Tibial artery (tissue), 4 donors: ENCODE data around the gene GLT8D1.

Experiments used
- DNase-seq, 2 donors: peaks; one replicate each; pipeline ENCODE4 v3.0.0-alpha.2; 2019
- H3K27ac ChIP-seq, 2 donors: fragments of 200-600 bp; sonication (generic) in 1 of 2; 1 replicate in 1 of 2; 2 replicates in 1 of 2; pipeline ENCODE4 v1.5.1; 2018 to 2019; ENCODE audit warnings: mild to moderate bottlenecking in 1 of 2
- H3K27me3 ChIP-seq, 2 donors: fragments of 200-600 bp; sonication (generic) in 1 of 2; one replicate each; pipeline versions ENCODE4 v1.5.1 to v1.6.0; 2016 to 2019
- H3K36me3 ChIP-seq, 3 donors: fragments of 200-600 bp; sonication (generic) in 2 of 3; one replicate each; pipeline ENCODE4 v1.5.1; 2016 to 2019; ENCODE audit warnings: mild to moderate bottlenecking in 2 of 3
- H3K4me1 ChIP-seq, 4 donors: fragments of 200-600 bp; sonication (generic) in 2 of 4; 1 replicate in 3 of 4; 2 replicates in 1 of 4; pipeline ENCODE4 v1.5.1; 2016 to 2019
- H3K4me3 ChIP-seq, 2 donors: fragments of 200-600 bp; sonication (generic) in 1 of 2; 1 replicate in 1 of 2; 2 replicates in 1 of 2; pipeline ENCODE4 v1.5.1; 2018 to 2019; ENCODE audit warnings: mild to moderate bottlenecking in 2 of 2
- H3K9me3 ChIP-seq, 3 donors: fragments of 200-600 bp; sonication (generic) in 1 of 3; one replicate each; pipeline ENCODE4 v1.5.1; 2016 to 2019
- intact Hi-C: fragments of 100-400 bp; cut with DNase I; formaldehyde crosslinking; loops from one replicate; pipeline ENCODE4 v1.15.0; 2023; ENCODE audit warnings: low total_unique reads
- TF ChIP-seq, protein P1 (sequence below), 2 experiments: fragments of 200-600 bp in 1 of 2; fragments of 450-650 bp in 1 of 2; IDR thresholded peaks; one replicate each; pipeline ENCODE4 v1.5.1; 2017 to 2019; ENCODE audit warnings: antibody characterized with exemption in 2 of 2, mild to moderate bottlenecking in 1 of 2, moderate library complexity in 1 of 2

Gene GLT8D1

DNA sequence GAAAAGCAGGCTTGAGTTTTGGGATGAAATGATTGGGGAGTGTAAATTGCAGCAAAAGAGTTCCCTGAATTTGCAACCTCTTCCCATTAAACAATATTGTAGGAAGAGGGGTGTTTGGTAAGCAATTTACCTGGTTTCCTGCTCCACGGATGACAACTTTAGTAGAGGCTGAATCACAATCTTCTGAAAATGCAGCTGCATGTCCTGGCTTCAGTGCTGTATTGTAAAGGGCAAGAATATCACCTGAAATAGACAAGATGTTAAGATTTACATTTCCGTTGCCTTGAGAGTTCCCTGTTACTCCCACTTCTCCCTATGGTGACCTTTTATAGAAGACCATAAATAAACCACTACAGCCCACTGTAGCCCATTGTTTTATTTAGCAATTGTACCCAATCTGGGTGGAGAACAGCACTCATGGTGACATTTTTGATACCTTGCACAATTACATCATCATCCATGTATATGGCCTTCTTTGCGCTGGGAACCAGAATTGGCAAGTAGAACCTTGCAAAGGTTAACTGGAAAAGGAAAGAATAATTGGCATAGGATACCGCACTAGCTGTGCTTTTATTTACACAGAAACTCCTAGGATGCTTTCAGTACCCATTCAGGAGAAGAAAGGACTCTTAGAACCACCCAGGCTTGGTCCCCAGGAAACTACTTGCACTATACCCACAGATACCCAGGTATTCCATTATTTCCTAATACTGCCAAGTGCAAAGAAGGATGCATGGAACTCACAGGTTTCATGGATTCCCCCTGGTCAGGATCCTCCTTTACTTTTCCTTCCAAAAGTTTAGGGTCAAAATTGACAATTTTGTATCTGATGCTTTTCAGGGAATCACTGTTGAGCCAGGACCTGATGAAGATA is 9.6 kb downstream of the GLT8D1 start:
- Histone ChIP-seq H3K4me3 (no peak overlapping the region), H3K36me3 (peaks cover 72 to 86% (median 82%) of the 10 kb centered on the region in 3 donors), H3K27me3 (no peaks in the 10 kb centered on the region), H3K27ac (no peak overlapping the region), H3K4me1 (no peaks in the 10 kb centered on the region), H3K9me3 (no peaks in the 10 kb centered on the region)
- TF ChIP-seq, protein P1, sequence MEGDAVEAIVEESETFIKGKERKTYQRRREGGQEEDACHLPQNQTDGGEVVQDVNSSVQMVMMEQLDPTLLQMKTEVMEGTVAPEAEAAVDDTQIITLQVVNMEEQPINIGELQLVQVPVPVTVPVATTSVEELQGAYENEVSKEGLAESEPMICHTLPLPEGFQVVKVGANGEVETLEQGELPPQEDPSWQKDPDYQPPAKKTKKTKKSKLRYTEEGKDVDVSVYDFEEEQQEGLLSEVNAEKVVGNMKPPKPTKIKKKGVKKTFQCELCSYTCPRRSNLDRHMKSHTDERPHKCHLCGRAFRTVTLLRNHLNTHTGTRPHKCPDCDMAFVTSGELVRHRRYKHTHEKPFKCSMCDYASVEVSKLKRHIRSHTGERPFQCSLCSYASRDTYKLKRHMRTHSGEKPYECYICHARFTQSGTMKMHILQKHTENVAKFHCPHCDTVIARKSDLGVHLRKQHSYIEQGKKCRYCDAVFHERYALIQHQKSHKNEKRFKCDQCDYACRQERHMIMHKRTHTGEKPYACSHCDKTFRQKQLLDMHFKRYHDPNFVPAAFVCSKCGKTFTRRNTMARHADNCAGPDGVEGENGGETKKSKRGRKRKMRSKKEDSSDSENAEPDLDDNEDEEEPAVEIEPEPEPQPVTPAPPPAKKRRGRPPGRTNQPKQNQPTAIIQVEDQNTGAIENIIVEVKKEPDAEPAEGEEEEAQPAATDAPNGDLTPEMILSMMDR (IDR thresholded peaks at IDR 0.05): no peak
- DNase-seq: no peak
- intact Hi-C loops: no loop called here

DNA sequence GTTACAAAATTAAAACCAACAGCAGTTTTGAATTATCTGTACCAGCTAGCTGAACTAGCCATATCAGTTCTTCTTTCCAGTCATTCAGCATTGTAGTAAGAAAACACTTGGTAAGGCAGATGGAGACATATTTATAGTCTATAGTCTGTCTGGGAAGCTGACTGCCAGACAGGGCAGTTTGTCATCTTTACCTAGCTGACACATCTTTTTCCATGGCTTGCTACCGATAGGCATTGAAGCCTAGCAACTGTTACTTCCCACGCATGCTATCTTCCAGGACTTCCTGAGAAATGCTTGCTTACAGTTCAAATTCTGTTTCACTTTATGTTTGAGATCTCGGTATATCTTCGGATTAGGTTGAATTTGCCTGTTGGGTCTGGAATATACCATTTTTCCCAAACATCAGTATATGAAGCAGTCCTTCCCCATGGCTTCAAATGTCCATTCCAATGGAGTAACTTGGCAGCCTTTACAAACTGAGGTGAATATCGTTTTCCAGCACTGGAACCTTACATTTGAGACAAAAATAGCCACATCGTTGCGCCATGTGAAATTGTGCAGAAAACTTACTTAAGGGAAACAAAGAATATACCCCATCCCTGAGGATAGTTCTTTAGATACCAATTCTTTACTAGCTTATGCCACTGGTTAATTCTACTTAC is 10.9 kb downstream of the GLT8D1 start:
- TF ChIP-seq, protein P1 (IDR thresholded peaks at IDR 0.05): no peak
- Histone ChIP-seq H3K4me1 (no peaks in the 10 kb centered on the region), H3K4me3 (no peak overlapping the region), H3K9me3 (no peaks in the 10 kb centered on the region), H3K27me3 (no peaks in the 10 kb centered on the region), H3K27ac (no peak overlapping the region), H3K36me3 (peaks cover 83 to 93% (median 91%) of the 10 kb centered on the region in 3 donors)
- no peak for DNase-seq
- intact Hi-C loops: no loop called here

DNA sequence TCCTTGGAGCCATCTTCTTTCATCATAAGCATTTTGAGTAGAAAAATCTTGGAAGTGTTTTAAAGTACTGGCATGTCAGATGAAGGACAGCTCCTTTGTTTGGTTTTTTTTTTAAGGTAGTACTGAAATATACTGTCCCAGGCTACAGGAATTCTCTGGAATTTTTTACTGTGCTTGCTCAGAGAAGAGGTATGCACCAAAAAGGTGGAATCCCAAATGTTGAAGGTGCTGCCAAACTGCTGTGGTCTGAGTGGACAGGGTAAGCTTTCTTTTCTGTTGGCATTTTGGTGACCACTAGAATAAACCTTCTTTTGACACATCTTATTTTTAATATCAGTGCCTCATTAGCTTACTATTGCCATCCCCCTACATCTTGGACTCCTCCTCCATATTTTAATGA is 12.5 kb downstream of the GLT8D1 start:
- Histone ChIP-seq H3K36me3 (peaks cover 89 to 99% (median 96%) of the 10 kb centered on the region in 3 donors), H3K9me3 (no peaks in the 10 kb centered on the region), H3K27ac (no peak overlapping the region), H3K27me3 (no peaks in the 10 kb centered on the region), H3K4me1 (no peaks in the 10 kb centered on the region), H3K4me3 (no peak overlapping the region)
- TF ChIP-seq, protein P1 (IDR thresholded peaks at IDR 0.05): no peak
- DNase-seq: no peak
- intact Hi-C loops: no loop called here

DNA sequence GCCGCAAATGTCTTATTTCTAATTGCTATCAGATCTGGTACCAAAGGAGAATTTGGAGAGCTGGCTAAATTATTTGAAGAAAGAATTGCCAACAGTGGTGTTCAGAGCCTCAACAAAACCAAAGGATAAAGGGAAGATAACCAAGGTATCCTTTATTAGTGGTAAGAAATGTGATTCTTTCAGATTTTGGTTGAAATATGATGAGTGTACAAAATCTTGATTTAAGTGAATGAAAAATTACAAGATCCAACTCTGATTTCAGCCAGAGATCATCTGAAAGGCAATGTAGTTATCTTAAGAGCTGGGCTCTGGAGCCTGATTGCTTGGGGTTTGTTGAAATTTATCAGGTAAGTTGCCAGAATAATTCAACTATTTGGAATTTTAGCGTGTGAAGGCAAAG is 15.0 kb downstream of the GLT8D1 start:
- H3K4me1 ChIP-seq: peaks cover 0 to 13% (median 10%) of the 10 kb centered on the region in 4 donors
- DNase-seq: no peak
- H3K27ac ChIP-seq: no peak overlapping the region
- no peaks in the 10 kb centered on the region for H3K27me3 ChIP-seq
- TF ChIP-seq, protein P1 (IDR thresholded peaks at IDR 0.05): no peak
- H3K36me3 ChIP-seq: peaks cover 79 to 85% (median 81%) of the 10 kb centered on the region in 3 donors
- no peaks in the 10 kb centered on the region for H3K9me3 ChIP-seq
- no peak overlapping the region for H3K4me3 ChIP-seq
- intact Hi-C loops: no loop called here

DNA sequence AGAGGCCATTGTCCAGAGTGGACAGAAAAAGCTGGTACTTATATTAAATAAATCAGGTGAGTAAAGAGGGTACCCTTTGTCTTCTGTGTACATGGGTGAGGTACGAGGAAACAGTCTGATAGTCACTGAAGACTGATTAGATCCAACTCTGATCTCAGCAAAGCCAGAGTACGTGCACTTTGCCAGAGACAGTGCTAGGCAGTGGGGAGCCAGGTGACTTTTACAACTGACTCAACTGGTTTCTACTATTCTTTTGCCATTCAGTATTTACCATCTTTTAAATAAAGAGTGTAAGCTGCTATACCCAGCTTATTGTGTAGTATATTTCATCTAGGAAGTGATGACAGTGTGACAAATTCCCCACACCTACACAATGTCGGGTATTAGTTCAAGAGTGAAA is 16.4 kb downstream of the GLT8D1 start:
- Histone ChIP-seq H3K9me3 (no peaks in the 10 kb centered on the region), H3K4me1 (peaks cover 0 to 22% (median 15%) of the 10 kb centered on the region in 4 donors), H3K4me3 (no peak overlapping the region), H3K36me3 (peaks cover 66 to 72% (median 69%) of the 10 kb centered on the region in 3 donors), H3K27me3 (no peaks in the 10 kb centered on the region), H3K27ac (no peak overlapping the region)
- intact Hi-C loops: loop anchor here (10.0 kb wide), 1 partner anchor 234 kb away; the partner anchor contains the start of genes NISCH and TNNC1
- TF ChIP-seq, protein P1 (IDR thresholded peaks at IDR 0.05): no peak
- DNase-seq: no peak
